ENCODE measurements around the gene PTGES2.

DNA sequence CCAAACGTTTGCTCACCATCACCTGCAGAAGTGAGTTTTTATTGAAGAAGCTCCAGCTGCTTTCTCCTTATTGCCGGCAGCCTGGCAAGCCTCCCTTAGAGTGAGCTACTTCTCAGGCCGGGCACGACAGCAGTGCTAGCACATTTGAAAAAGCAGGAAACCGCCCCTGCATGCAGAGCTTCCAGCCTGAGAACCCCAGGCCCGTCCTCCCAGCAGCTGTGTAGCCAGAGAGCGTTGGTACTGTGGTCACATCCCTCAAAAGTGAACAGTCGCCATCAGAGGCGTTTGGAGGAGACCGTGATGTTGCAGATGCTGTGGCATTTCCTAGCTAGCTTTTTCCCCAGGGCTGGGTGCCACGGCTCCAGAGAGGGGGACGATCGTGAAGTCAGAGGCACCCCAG, 36.0 kb downstream of the PTGES2 start:
- TF ChIP-seq, protein P1, sequence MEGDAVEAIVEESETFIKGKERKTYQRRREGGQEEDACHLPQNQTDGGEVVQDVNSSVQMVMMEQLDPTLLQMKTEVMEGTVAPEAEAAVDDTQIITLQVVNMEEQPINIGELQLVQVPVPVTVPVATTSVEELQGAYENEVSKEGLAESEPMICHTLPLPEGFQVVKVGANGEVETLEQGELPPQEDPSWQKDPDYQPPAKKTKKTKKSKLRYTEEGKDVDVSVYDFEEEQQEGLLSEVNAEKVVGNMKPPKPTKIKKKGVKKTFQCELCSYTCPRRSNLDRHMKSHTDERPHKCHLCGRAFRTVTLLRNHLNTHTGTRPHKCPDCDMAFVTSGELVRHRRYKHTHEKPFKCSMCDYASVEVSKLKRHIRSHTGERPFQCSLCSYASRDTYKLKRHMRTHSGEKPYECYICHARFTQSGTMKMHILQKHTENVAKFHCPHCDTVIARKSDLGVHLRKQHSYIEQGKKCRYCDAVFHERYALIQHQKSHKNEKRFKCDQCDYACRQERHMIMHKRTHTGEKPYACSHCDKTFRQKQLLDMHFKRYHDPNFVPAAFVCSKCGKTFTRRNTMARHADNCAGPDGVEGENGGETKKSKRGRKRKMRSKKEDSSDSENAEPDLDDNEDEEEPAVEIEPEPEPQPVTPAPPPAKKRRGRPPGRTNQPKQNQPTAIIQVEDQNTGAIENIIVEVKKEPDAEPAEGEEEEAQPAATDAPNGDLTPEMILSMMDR (IDR thresholded peaks at IDR 0.05; ENCODE audit: low read depth, low read length), result no peak
- no peak for TF ChIP-seq EZH2phosphoT487 (IDR thresholded peaks at IDR 0.05; ENCODE audit: low read depth)

Data from OCI-LY3 (cell line).